Skeletal muscle tissue (tissue), 4 donors: Measurements from ENCODE around the gene SEC24A. TPM values are rescaled to one million over a fixed set of nuclear protein-coding genes. Genes with fewer than 3 reads are reported as not detected.
"Not testable (repeated sequence)": the region's sequence is repeated elsewhere in the genome, so short reads cannot be mapped to it uniquely, and the experiment has no call there.

Source experiments
- H3K27ac ChIP-seq: one replicate; pipeline ENCODE4 v1.7.0; 2013; ENCODE audit warnings: mild to moderate bottlenecking, low read depth, low read length, inconsistent platforms
- H3K27me3 ChIP-seq, 3 donors: one replicate each; pipeline ENCODE4 v1.7.0; 2013; ENCODE audit warnings: low read length in 3 of 3; ENCODE audit not compliant: control insufficient read depth in 3 of 3, insufficient read depth in 3 of 3
- H3K36me3 ChIP-seq, 3 donors: one replicate each; pipeline ENCODE4 v1.7.0; 2013; ENCODE audit warnings: low read length in 3 of 3; ENCODE audit not compliant: control insufficient read depth in 3 of 3, insufficient read depth in 3 of 3
- H3K4me1 ChIP-seq, 3 donors: one replicate each; pipeline ENCODE4 v1.7.0; 2013; ENCODE audit warnings: low read length in 3 of 3, mild to moderate bottlenecking in 3 of 3; ENCODE audit not compliant: control insufficient read depth in 3 of 3, insufficient read depth in 3 of 3
- H3K4me3 ChIP-seq, 3 donors: one replicate each; pipeline ENCODE4 v1.7.0; 2013; ENCODE audit warnings: low read length in 3 of 3
- H3K9ac ChIP-seq, 3 donors: one replicate each; pipeline ENCODE4 v1.7.0; 2013; ENCODE audit warnings: low read length in 3 of 3, mild to moderate bottlenecking in 3 of 3, moderate library complexity in 2 of 3, low read depth in 1 of 3
- H3K9me3 ChIP-seq, 3 donors: one replicate each; pipeline ENCODE4 v1.7.0; 2013; ENCODE audit warnings: low read length in 3 of 3; ENCODE audit not compliant: control insufficient read depth in 3 of 3
- total RNA-seq: library from RNA; depleted of rRNA; stranded (reverse); fragments of >200 nt; gene quantifications from one replicate; pipeline ENCODE4 v1.2.3, GENCODE V29; 2014
- donor health status: Osteomylitis.

SEC24A gene
- total RNA-seq, 1 donor from 2014 or later, result 20.9 TPM

DNA sequence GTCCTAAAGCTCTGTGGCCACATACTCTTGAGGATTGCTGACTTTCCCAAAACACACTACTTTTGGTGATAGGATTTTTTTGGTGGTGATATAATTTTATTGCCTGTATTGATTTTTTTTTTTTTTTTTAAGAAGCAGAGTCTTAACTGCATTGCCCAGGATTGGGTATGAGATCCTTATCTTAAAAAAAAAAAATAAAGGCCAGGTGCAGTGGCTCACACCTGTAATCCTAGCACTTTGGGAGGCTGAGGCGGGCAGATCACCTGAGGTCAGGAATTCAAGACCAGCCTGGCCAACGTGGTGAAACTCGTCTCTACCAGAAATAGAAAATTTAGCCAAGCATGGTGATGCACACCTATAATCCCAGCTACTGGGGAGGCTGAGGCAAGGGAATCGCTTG lies 28.8 kb downstream of the SEC24A start:
- not testable (repeated sequence) for H3K4me3 ChIP-seq, H3K27ac ChIP-seq, H3K9ac ChIP-seq, H3K9me3 ChIP-seq, H3K27me3 ChIP-seq, H3K4me1 ChIP-seq
- H3K36me3 ChIP-seq, result peaks cover 33 to 54% (median 41%) of the 10 kb centered on the region in 3 donors

DNA sequence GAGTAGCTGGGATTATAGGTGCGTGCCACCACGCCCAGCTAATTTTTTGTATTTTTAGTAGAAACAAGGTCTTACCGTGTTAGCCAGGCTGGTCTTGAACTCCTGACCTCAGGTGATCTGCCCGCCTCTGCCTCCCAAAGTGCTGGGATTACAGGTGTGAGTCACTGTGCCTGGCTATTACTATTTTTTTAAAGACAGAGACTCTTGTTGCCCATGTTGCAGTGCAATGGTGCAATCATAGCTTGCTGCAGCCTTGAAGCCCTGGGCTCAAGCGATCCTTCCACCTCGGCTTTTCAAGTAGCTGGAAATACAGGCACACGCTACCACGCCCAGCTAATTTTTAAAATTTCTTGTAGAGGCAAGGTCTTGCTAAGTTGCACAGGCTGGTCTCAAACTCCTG lies 41.6 kb downstream of the SEC24A start:
- peaks cover 30 to 51% (median 47%) of the 10 kb centered on the region in 3 donors for H3K36me3 ChIP-seq
- not testable (repeated sequence) for H3K9me3 ChIP-seq

DNA sequence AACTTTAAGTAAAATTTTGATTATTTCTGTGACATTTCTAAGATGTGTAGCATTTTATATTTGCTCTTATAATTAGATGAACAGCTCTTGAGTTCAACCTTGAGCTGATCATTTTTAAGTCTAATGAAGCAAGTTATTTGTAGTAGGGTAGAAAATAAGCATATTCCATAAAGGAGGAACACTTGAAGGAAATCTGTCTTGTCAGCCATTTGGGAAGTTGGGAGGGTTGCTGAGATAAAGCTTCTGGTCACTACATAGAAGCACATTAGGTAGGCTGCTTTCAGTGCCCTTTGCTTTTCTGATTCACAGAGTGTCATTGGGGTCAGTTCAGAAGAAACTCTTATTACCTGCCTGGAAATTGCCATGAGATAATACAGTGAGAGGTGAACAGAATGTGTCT lies 44.1 kb downstream of the SEC24A start:
- no peak overlapping the region for H3K27ac ChIP-seq
- no peaks in the 10 kb centered on the region for H3K27me3 ChIP-seq
- H3K9ac ChIP-seq, result no peak overlapping the region
- H3K4me3 ChIP-seq, result no peak overlapping the region
- H3K9me3 ChIP-seq, result no peaks in the 10 kb centered on the region
- H3K4me1 ChIP-seq, result no peaks in the 10 kb centered on the region
- H3K36me3 ChIP-seq, result peaks cover 31 to 46% (median 39%) of the 10 kb centered on the region in 3 donors

More for the DNA sequence above, 41.6 kb downstream of the SEC24A start:
- not testable (repeated sequence) for H3K27ac ChIP-seq, H3K27me3 ChIP-seq, H3K9ac ChIP-seq, H3K4me3 ChIP-seq, H3K4me1 ChIP-seq

DNA sequence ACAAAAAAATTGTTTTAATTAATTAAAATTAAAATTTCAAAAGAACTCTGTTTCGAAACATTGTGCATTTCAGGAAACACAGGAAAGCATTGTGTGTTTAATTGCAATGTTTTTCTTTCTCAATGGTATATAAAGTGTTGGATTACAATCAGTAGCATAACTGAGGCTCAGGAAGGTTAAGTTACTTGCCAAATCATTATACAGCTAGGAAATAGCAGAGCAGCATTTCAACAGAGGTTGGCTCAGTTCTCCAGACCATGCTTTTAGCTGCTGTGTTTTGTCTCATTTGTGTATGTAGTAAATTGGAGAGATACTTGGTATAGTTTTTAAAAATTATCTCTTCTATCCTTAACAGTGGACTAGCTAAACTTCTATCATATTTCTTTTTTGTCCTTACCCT lies 59.7 kb downstream of the SEC24A start:
- Histone ChIP-seq H3K9me3 (no peaks in the 10 kb centered on the region), H3K4me3 (no peak overlapping the region), H3K36me3 (peaks cover 24 to 55% (median 43%) of the 10 kb centered on the region in 3 donors), H3K9ac (no peak overlapping the region), H3K4me1 (no peaks in the 10 kb centered on the region), H3K27ac (no peak overlapping the region), H3K27me3 (no peaks in the 10 kb centered on the region)

DNA sequence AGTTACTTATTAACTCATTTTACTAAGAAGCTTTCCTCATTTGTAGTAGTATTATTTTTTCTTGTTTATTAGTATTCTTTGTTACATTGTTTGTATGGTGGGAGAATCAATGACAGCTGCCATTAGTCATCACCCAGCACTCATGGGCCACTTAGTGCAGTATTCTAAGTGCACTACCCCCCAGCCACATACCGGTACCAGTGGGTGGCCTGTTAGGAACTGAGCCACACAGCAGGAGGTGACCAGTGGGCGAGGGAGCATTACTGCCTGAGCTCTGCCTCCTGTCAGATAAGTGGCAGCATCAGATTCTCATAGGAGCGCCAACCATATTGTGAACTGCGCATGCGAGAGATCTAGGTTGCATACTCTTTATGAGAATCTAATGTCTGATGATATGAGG lies 65.5 kb downstream of the SEC24A start:
- H3K4me1 ChIP-seq, result no peaks in the 10 kb centered on the region
- no peak overlapping the region for H3K9ac ChIP-seq

DNA sequence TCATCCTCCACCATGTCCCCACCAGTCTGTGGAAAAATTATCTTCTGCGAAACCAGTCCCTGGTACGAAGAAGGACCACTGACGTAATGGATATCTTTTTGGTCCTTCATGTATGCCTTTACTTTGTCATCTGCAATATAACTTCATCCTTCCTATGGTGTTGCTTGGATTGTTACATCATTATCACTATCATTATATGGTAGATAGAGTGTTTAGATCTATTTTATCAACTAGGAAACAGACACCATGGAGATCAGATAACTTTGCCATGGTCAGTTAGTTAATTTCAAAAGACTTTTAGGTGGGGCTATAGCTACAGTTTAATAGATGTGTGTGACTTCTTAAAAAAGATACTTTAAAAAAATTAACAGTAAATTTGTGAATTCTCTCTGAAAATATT lies 66.0 kb downstream of the SEC24A start:
- no peaks in the 10 kb centered on the region for H3K27me3 ChIP-seq
- H3K36me3 ChIP-seq, result peaks cover 28 to 47% (median 46%) of the 10 kb centered on the region in 3 donors
- H3K4me3 ChIP-seq, result no peak overlapping the region

More for the DNA sequence above, 65.5 kb downstream of the SEC24A start:
- no peak overlapping the region for H3K4me3 ChIP-seq
- H3K27me3 ChIP-seq, result no peaks in the 10 kb centered on the region
- H3K27ac ChIP-seq, result no peak overlapping the region
- H3K9me3 ChIP-seq, result no peaks in the 10 kb centered on the region
- H3K36me3 ChIP-seq, result peaks cover 23 to 50% (median 46%) of the 10 kb centered on the region in 3 donors

DNA sequence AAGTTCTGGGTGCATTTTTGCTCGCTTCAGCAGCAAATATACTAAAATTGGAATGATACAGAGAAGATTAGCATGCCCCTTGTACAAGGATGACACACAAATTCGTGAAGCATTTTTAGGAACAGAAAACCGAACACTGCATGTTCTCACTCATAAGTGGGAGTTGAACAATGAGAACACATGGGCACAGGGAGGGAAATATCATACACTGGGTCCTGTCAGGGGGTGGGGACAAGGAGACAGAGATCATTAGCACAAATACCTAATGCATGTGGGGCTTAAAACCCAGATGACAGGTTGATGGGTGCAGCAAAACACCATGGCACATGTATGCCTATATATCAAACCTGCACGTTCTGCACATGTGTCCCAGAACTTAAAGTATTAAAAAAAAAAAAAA lies 66.9 kb downstream of the SEC24A start:
- H3K9ac ChIP-seq, H3K27ac ChIP-seq, H3K9me3 ChIP-seq, H3K4me3 ChIP-seq, H3K27me3 ChIP-seq, H3K4me1 ChIP-seq: not testable (repeated sequence)
- H3K36me3 ChIP-seq, result peaks cover 28 to 46% (median 43%) of the 10 kb centered on the region in 3 donors

More for the DNA sequence above, 66.0 kb downstream of the SEC24A start:
- no peak overlapping the region for H3K9ac ChIP-seq
- H3K9me3 ChIP-seq, result no peaks in the 10 kb centered on the region
- no peak overlapping the region for H3K27ac ChIP-seq
- H3K4me1 ChIP-seq, result no peaks in the 10 kb centered on the region

DNA sequence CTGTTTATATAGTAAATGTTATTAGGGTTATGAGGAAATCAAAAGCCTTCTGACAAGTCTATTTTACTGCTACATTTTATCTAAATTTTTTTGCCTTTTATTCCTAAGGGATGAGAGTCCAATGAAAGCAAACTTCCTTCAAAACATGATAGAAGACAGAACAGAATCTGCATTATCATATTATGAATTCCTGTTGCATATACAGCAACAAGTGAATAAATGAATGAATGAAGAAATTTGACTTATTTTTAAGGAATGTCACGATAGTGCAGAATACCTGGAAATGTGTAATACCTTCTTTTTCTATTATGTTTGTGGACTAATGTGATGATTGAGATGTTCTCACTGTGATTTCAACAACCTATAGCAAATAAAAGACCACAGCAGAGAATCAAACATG lies 76.3 kb downstream of the SEC24A start:
- Histone ChIP-seq H3K9me3 (no peaks in the 10 kb centered on the region), H3K36me3 (peaks cover 18 to 35% (median 19%) of the 10 kb centered on the region in 3 donors), H3K27me3 (no peaks in the 10 kb centered on the region), H3K9ac (no peak overlapping the region), H3K4me1 (no peaks in the 10 kb centered on the region), H3K27ac (no peak overlapping the region), H3K4me3 (no peak overlapping the region)

DNA sequence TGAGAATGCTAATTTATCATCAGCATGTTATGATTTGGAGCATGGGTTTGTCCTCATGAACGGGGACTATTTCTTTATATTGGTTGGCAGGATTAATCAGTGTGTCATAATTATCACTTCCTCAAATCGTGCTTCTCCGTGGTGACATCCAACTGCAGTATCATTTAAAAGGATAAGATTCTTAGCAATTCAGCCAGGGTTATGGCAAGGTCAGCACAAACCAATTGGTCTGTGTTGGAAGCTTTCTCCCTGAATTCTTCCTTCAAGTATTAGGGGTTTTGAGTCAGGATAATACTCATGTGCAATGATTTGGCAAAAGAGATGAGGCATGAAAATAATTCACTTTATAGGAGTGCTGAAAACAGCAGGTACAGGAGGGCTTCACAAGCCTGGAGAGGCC lies 84.2 kb downstream of the SEC24A start:
- Histone ChIP-seq H3K9me3 (no peaks in the 10 kb centered on the region), H3K4me3 (no peak overlapping the region), H3K4me1 (peaks cover 0 to 4% (median 2%) of the 10 kb centered on the region in 3 donors), H3K27me3 (no peaks in the 10 kb centered on the region), H3K9ac (no peak overlapping the region), H3K27ac (no peak overlapping the region), H3K36me3 (no peaks in the 10 kb centered on the region)

DNA sequence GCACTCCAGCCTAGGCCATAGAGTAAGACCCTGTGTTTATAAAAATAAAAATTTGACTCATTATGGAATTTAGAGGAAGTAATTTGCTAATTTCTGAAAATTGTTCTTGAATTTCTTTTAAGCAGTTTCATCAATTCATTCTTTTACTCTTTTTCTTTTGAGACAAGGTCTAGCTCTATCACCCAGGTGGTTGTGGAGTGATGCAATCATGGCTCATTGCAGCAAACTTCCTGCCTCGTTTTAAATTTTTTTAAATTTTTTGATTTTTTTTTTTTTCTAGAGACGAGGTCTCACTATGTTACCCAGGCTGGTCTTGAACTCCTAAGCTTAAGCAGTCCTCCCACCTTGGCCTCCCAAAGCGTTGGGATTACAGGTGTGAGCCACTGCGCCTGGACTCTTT lies 86.7 kb downstream of the SEC24A start:
- Histone ChIP-seq H3K27me3 (no peaks in the 10 kb centered on the region), H3K9ac (no peak overlapping the region), H3K36me3 (no peaks in the 10 kb centered on the region), H3K4me3 (no peak overlapping the region), H3K9me3 (no peaks in the 10 kb centered on the region), H3K27ac (no peak overlapping the region), H3K4me1 (peaks cover 11 to 20% (median 17%) of the 10 kb centered on the region in 3 donors)
